ENCODE results near the gene OR51B4. TPM values are rescaled to one million over a fixed set of nuclear protein-coding genes. Genes with fewer than 3 reads are reported as not detected.
A peak's percentile ranks its signal among the peaks of the same experiment; 100 is the strongest.

The OR51B4 gene
- total and polyA plus RNA-seq, 9 of the 15 experiments (the other 6 are each of a cell fraction or from before 2014, with no cell fraction given) = 17.1 to 64.6 (median 39.9) TPM

DNA sequence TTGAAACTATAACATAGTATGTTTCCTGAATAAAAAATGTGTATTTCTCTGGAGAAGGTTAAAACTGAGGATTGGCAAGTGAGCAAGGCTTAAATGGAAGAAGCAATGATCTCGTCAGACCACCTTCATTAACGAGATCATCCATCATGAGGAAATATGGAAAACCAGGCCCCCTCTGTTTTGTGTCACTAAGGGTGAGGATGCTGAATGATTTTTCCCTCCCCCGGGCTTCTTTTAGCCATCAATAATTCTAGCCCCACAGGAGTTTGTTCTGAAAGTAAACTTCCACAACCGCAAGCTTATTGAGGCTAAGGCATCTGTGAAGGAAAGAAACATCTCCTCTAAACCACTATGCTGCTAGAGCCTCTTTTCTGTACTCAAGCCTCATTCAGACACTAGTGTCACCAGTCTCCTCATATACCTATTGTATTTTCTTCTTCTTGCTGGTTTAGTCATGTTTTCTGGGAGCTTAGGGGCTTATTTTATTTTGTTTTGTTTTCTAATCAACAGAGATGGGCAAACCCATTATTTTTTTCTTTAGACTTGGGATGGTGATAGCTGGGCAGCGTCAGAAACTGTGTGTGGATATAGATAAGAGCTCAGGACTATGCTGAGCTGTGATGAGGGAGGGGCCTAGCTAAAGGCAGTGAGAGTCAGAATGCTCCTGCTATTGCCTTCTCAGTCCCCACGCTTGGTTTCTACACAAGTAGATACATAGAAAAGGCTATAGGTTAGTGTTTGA lies 26.2 kb downstream of the OR51B4 start (continued):
- TF ChIP-seq ZNF655 (CRISPR knock-in tag; IDR thresholded peaks at IDR 0.05) (no peak), RCOR1 (IDR thresholded peaks at IDR 0.05; ENCODE audit: borderline replicate concordance in 1 of 2, low read depth in 2 of 2, low read length in 2 of 2) (peak in 1 of 2 experiments; percentile 75; a peak in 2 of 4 replicates), KDM1A (IDR thresholded peaks at IDR 0.05) (peak; percentile 18 to 53; a peak in 2 of 4 replicates), ZNF217 (CRISPR knock-in tag; IDR thresholded peaks at IDR 0.05) (no peak), ZNF316 (IDR thresholded peaks at IDR 0.05) (no peak; the same call in 1 of the 2 replicates), KAT8 (IDR thresholded peaks at IDR 0.05; ENCODE audit: low read depth) (no peak), ZNF57 (CRISPR knock-in tag; IDR thresholded peaks at IDR 0.05) (no peak), CEBPB (tag; IDR thresholded peaks at IDR 0.05) (no peak), ZNF696 (CRISPR knock-in tag; conservative IDR thresholded peaks at IDR 0.05) (no peak), ZBTB49 (CRISPR knock-in tag; IDR thresholded peaks at IDR 0.05; ENCODE audit: borderline replicate concordance) (no peak), PRMT5 (CRISPR knock-in tag; IDR thresholded peaks at IDR 0.05) (no peak), ZNF41 (CRISPR knock-in tag; conservative IDR thresholded peaks at IDR 0.05) (no peak), JUND (IDR thresholded peaks at IDR 0.05; ENCODE audit: borderline replicate concordance, low read depth, low read length) (peak; percentile 66; the same call in 1 of the 2 replicates), JUND (tag; IDR thresholded peaks at IDR 0.05; ENCODE audit: borderline replicate concordance, low read depth, low read length) (peak; percentile 83; the same call in 2 of the 3 replicates), RBM15 (IDR thresholded peaks at IDR 0.05; ENCODE audit: insufficient read depth, low read length) (no peak), ZNF766 (CRISPR knock-in tag; conservative IDR thresholded peaks at IDR 0.05) (no peak; the same call in 1 of the 2 replicates), ZNF282 (CRISPR knock-in tag; IDR thresholded peaks at IDR 0.05) (no peak), POLR2AphosphoS2 (IDR thresholded peaks at IDR 0.05; ENCODE audit: low read length) (no peak)
- TF ChIP-seq, protein P1, sequence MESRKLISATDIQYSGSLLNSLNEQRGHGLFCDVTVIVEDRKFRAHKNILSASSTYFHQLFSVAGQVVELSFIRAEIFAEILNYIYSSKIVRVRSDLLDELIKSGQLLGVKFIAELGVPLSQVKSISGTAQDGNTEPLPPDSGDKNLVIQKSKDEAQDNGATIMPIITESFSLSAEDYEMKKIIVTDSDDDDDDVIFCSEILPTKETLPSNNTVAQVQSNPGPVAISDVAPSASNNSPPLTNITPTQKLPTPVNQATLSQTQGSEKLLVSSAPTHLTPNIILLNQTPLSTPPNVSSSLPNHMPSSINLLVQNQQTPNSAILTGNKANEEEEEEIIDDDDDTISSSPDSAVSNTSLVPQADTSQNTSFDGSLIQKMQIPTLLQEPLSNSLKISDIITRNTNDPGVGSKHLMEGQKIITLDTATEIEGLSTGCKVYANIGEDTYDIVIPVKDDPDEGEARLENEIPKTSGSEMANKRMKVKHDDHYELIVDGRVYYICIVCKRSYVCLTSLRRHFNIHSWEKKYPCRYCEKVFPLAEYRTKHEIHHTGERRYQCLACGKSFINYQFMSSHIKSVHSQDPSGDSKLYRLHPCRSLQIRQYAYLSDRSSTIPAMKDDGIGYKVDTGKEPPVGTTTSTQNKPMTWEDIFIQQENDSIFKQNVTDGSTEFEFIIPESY (CRISPR knock-in tag; IDR thresholded peaks at IDR 0.05) = no peak
